Measurements from ENCODE around the gene ZNF662. TPM values are rescaled to one million over a fixed set of nuclear protein-coding genes. Genes with fewer than 3 reads are reported as not detected.

The ZNF662 gene
- total RNA-seq, 1 donor from 2014 or later: not detected

GRCh38 chr3:42891042-42891441, 14.9 kb upstream of the ZNF662 start:
- Mint-ChIP-seq H3K9me3 (ENCODE audit: low read depth) (no peaks in the 10 kb centered on the region), H3K4me3 (ENCODE audit: unreplicated experiment) (no peak overlapping the region), H3K4me1 (ENCODE audit: low read depth) (no peaks in the 10 kb centered on the region), H3K36me3 (ENCODE audit: low read depth) (no peaks in the 10 kb centered on the region), H3K27me3 (ENCODE audit: low read depth) (peaks cover 27% of the 10 kb centered on the region), H3K27ac (ENCODE audit: unreplicated experiment) (no peak overlapping the region)
- no peak for TF ChIP-seq CTCF (IDR thresholded peaks at IDR 0.05)
- no peak for DNase-seq (ENCODE audit: low spot score)

- Mint-ChIP-seq H3K27ac (ENCODE audit: unreplicated experiment) (no peak overlapping the region), H3K4me1 (ENCODE audit: low read depth) (no peaks in the 10 kb centered on the region), H3K36me3 (ENCODE audit: low read depth) (no peaks in the 10 kb centered on the region), H3K4me3 (ENCODE audit: unreplicated experiment) (no peak overlapping the region), H3K9me3 (ENCODE audit: low read depth) (no peaks in the 10 kb centered on the region), H3K27me3 (ENCODE audit: low read depth) (peaks cover 27% of the 10 kb centered on the region)
- TF ChIP-seq CTCF (IDR thresholded peaks at IDR 0.05): no peak
- no peak for DNase-seq (ENCODE audit: low spot score)
These were observed 13.8 kb upstream of the ZNF662 start for GRCh38 chr3:42892169-42892568.

- Mint-ChIP-seq H3K4me3 (ENCODE audit: unreplicated experiment) (no peak overlapping the region), H3K27ac (ENCODE audit: unreplicated experiment) (no peak overlapping the region), H3K36me3 (ENCODE audit: low read depth) (no peaks in the 10 kb centered on the region), H3K27me3 (ENCODE audit: low read depth) (peaks cover 25% of the 10 kb centered on the region), H3K4me1 (ENCODE audit: low read depth) (no peaks in the 10 kb centered on the region), H3K9me3 (ENCODE audit: low read depth) (no peaks in the 10 kb centered on the region)
- DNase-seq (ENCODE audit: low spot score): no peak
- TF ChIP-seq CTCF (IDR thresholded peaks at IDR 0.05): no peak
These were observed 13.1 kb upstream of the ZNF662 start for GRCh38 chr3:42892807-42893206.

GRCh38 chr3:42894698-42895579, 11.0 kb upstream of the ZNF662 start:
- no peak overlapping the region for H3K4me3 Mint-ChIP-seq (ENCODE audit: unreplicated experiment)
- TF ChIP-seq CTCF (IDR thresholded peaks at IDR 0.05): no peak

GRCh38 chr3:42895580-42895868, 10.4 kb upstream of the ZNF662 start:
- no peaks in the 10 kb centered on the region for H3K4me1 Mint-ChIP-seq (ENCODE audit: low read depth)
- H3K36me3 Mint-ChIP-seq (ENCODE audit: low read depth): no peaks in the 10 kb centered on the region
- no peak for TF ChIP-seq CTCF (IDR thresholded peaks at IDR 0.05)
- DNase-seq (ENCODE audit: low spot score): no peak
- no peak overlapping the region for H3K27ac Mint-ChIP-seq (ENCODE audit: unreplicated experiment)
- H3K9me3 Mint-ChIP-seq (ENCODE audit: low read depth): no peaks in the 10 kb centered on the region
- H3K27me3 Mint-ChIP-seq (ENCODE audit: low read depth): peaks cover 7% of the 10 kb centered on the region
- H3K4me3 Mint-ChIP-seq (ENCODE audit: unreplicated experiment): no peak overlapping the region

More at GRCh38 chr3:42894698-42895579, 11.0 kb upstream of the ZNF662 start:
- Mint-ChIP-seq H3K4me1 (ENCODE audit: low read depth) (no peaks in the 10 kb centered on the region), H3K27ac (ENCODE audit: unreplicated experiment) (no peak overlapping the region), H3K9me3 (ENCODE audit: low read depth) (no peaks in the 10 kb centered on the region), H3K27me3 (ENCODE audit: low read depth) (peaks cover 8% of the 10 kb centered on the region), H3K36me3 (ENCODE audit: low read depth) (no peaks in the 10 kb centered on the region)
- no peak for DNase-seq (ENCODE audit: low spot score)
